Effector CD4-positive, alpha-beta T cell (primary cell): ENCODE measurements around the gene SKA1.
"Not testable (repeated sequence)": the region's sequence is repeated elsewhere in the genome, so short reads cannot be mapped to it uniquely, and the experiment has no call there.

Experiments
- DNase-seq: peaks from one replicate; pipeline ENCODE4 v3.0.0-alpha.2; 2020

SKA1 gene

DNA sequence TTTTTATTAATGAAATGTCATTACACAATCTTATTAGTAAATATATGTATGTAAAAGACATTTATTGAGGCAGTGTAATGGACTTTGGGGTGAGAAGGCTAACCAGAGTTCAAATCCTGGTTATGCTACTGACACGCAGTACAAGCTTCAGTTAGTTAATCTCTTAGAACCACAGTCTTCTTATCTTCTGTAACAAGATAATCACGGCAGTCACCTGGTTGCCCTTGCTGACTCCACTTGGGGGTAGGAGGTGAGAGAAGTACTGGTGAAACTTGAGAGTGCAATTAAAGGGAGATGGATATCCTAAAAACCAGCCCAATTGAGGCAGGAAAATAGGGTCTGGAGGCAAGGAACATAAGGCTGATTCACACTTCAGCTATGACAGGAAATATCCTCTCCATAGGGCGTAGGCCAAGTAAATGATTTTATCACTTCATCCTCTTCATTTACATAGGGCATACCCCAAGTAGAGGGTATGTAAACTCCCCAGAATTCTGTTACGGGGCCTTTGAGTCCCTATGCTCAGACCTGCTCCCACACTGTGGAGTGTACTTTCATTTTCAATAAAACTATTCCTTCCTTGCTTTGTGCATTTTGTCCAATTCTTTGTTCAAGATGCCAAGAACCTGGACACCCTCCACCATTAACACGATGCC is 21.3 kb downstream of the SKA1 start:
- DNase-seq: no peak

DNA sequence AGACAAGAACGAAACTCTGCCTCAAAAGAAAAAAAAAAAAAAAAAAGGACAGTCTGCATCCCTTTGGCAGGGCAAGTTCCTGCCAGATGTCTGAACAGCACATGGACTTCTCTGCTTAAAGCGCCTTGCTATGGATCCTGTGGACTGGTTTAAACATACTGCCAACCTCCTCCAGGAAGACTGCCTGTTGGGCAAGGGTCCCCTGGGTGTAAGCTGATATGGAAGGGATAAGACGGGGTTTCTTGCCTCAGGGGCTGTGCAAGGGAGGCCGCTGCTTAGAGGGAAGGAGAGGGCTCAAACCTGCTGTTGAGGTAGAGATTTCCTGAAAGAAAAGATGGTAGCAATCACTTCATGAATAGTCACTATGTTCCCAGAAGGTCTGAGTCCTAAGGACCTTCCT is 22.2 kb downstream of the SKA1 start:
- no peak for DNase-seq

DNA sequence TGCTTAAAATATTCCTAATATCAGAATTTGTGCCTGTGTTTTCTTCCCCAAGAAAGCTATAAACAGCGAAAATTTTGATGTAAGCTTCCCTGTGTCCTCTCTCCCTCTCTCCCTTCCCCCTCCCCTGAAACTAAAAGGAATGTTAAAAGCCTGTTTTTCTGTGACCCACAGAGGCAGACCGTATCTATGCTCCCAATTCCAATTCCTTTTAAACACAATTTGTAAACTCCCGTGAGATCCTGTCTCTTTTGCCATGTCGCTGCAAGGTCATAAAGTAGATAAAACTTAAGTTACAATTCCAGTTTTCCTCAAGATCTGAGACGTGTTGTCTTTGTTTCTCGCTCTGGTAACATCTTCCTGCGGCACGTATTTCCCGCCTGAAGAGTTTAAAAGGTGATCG is 23.3 kb downstream of the SKA1 start:
- no peak for DNase-seq

GRCh38 chr18:50398947-50399346 is 24.1 kb downstream of the SKA1 start:
- DNase-seq: no peak

- DNase-seq: no peak
Measured at GRCh38 chr18:50399582-50399981, 24.7 kb downstream of the SKA1 start.

DNA sequence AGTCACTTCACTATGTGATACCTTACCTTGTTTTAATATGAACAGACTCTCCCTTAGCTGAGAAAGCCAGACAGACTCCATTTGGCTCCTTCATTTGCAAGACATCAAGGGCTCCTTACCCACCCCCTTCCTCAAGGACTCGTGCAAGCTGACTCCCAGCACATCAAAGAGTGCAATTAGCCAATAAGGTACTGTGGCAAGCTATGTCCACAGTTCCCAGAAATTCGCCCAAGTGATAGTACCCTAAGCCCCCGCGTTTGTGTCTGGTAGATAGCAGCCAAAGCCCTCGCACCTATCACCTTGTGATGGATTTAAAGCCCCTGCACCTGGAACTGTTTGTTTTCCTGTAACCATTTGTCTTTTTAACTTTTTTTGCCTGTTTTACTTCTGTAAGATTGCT is 25.6 kb downstream of the SKA1 start:
- not testable (repeated sequence) for DNase-seq

GRCh38 chr18:50401295-50401694 is 26.4 kb downstream of the SKA1 start:
- no peak for DNase-seq

DNA sequence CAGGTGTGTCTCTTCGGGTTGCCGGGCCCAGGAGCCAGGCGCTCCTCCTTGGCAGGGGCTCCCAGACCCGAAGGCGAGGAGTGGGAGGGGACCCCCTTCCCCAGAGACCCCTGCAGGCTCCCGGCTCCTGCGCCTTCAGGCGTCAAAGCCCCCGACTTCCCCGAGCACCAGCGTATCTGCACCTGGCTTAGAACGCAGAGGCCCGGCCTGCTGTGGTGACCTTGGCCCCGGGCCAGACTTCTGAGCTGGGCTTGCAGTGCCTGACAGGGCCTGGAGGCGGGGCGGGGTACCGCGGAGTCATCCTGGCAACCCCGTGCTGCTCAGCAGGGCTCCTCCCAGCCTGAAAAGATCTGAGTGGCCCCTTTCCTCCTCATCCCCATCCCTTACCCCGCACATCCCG is 27.0 kb downstream of the SKA1 start:
- no peak for DNase-seq

DNA sequence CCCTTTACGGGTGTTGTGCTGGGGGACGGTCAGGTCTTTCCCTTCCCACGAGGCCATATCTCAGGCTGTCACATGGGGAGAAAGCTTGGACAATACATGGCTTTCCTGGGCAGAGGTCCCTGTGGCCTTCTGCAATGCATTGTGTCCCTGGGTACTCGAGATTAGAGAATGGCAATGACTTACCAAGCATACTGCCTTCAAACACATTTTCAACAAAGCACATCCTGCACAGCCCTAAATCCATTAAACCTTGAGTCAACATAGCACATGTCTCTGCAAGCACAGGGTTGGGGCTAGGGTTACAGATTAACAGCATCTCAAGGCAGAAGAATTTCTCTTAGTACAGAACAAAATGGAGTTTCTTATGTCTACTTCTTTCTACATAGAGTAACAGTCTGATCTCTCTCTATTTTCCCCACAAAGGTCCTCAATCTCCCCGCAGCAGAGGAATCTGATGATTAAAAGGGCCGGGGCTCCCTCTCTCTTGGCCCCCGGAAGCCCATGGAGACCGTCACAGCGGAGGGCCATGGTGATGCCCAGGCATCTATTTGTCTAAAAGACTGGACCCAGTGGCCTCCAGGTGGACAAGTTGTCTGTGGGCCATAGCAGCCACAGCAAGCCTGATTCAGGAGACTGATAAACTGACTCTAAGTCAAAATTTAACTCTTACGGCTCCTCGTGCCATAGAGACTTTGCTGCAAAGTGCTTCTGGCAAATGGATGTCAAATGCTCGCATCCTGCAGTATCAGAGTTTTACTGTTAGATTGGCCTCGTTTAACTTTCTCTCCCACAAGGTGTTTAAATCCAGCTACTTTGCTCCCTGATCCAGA is 30.1 kb downstream of the SKA1 start:
- not testable (repeated sequence) for DNase-seq

DNA sequence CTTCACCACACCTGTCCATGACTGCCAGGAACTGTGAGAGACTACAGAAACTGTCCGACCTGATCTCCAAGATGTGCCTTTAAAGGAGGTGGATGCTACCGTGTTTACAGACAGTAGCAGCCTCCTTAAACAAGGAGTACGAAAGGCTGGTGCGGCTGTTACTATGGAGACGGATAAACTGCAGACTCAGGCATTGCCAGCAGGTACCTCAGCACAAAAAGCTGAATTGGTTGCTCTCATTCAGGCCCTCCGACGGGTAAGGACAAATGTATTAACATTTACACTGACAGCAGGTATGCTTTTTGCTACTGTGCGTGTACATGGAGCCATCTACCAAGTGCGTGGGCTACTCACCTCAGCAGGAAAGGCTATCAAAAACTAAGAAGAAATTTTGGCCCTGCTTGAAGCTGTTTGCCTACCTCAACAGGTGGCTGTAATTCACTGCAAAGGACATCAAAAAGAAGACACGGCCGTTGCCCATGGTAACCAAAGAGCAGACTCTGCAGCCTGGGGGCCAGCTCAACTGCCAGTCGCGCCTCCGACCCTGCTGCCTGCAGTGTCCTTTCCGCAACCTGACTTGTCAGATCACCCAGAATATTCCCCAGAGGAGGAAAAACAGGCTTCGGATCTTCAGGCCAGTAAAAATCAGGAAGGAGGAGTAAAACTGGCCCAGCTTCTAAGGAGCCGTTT is 30.9 kb downstream of the SKA1 start:
- no peak for DNase-seq

DNA sequence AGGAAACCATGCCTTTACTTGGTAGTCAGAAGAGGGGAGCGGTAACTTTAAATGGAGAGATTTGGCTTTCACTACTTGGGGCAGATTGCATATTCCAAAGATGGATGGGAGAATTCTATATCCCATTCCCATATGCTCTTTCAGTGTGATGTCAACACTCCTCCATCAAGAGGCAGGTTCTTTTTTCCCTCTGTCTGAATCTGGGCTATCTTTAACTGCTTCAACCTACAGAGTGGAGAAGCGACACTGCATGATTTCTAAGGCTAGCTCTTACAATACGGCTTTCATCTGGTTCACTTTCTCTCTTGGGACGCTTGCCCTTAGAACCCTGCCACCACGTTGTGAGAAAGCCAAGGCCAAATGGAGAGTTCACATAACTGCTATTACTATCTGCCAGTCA is 34.4 kb downstream of the SKA1 start:
- DNase-seq: no peak

GRCh38 chr18:50410008-50410407 is 35.2 kb downstream of the SKA1 start:
- no peak for DNase-seq

DNA sequence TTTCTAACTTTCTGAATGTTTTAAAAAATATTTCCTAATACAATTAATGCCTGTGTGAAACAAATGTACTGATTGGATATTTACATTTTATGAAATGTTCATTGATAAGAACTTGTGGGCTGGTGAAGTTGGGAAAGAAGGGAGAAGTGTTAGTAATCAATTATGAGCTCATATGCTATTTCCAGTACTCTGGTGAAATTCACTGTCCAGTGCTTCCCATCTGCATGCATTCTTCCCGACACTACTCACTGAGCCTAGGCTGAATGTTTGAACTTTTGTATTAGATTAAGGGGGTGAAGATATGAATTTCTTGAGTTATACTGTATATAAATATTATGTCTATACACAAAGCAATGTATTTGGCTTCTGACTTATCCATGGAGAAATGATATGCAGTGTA is 36.0 kb downstream of the SKA1 start:
- no peak for DNase-seq

- DNase-seq: not testable (repeated sequence)
Measured at GRCh38 chr18:50416832-50417231, 42.0 kb downstream of the SKA1 start.

DNA sequence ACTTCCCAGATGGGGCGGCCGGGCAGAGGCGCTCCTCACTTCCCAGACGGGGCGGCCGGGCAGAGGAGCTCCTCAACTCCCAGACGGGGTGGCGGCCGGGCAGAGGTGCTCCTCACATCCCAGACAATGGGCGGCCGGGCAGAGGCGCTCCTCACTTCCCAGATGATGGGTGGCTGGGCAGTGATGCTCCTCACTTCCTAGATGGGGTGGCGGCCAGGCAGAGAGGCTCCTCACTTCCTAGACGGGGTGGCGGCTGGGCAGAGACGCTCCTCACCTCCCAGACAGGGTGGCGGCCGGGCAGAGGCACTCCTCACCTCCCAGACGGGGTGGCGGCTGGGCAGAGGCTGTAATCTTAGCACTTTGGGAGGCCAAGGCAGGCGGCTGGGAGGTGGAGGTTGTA is 42.9 kb downstream of the SKA1 start:
- DNase-seq: not testable (repeated sequence)

GRCh38 chr18:50418650-50419049 is 43.8 kb downstream of the SKA1 start:
- DNase-seq: no peak

- no peak for DNase-seq
Measured at GRCh38 chr18:50422286-50422898, 47.5 kb downstream of the SKA1 start.

GRCh38 chr18:50424877-50425690 is 50.2 kb downstream of the SKA1 start:
- DNase-seq: no peak

DNA sequence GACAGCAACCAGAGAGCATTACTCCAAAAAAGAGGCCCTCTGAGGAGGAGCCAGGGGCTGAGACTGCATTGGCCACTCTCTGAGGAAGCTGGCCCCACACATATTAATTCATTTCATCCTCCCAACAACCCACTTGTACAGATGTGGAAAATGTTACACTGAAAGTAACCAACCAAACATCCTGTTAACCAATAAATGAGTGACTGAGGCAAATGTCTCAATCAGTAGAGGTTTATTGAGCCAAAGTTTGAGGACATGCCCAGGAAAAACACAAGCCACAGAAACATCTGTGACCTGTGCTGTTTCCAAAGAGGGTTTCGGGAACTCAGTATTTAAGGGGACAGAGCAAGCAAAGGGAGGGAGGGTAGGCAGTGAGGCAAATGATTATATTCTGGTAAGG is 53.0 kb downstream of the SKA1 start:
- DNase-seq: no peak

DNA sequence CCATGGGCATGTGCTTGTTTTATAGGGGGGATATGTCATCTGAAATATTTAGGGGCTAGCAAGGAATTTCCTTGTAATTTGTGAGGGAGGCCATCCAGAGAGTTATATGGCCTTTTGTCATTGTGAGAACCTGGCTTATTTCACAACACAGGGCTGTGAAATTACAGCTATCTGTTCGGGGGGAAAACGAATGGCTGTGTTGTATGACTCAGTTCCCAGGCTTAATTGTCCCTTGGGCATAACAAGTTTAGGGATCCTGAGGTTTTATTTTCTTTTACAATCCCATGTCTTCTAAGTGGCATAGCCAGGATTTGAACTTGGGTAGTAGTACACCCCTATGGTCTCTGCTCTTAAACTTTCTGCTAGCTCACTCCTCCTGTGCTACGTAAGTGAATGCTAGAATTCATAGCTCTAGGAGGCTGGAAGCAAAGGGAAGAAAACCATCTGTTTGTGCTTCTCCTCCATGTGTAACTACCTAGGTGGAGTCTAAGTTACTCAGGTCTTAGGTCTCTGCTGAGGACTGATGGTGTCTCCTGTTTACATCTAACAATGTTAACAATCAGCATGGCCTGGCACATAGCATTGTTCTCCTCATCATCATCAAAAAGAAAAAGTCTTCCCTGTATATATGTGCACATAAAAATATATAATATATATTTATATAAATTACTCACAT is 53.8 kb downstream of the SKA1 start:
- no peak for DNase-seq

GRCh38 chr18:50429207-50429948 is 54.5 kb downstream of the SKA1 start:
- DNase-seq: no peak
